ENCODE results near the gene MANF. TPM values are rescaled to one million over a fixed set of nuclear protein-coding genes. Genes with fewer than 3 reads are reported as not detected.

MANF gene
- total RNA-seq, 1 donor from 2014 or later, result 133 TPM

- H3K4me3 ChIP-seq (ENCODE audit: low read depth, low read length), result no peak overlapping the region
- no peak for TF ChIP-seq CTCF (IDR thresholded peaks at IDR 0.05; ENCODE audit: insufficient read depth, low read length, poor library complexity, severe bottlenecking)
- H3K27me3 ChIP-seq (ENCODE audit: control insufficient read depth, insufficient read depth, low read length), result no peaks in the 10 kb centered on the region
- no peaks in the 10 kb centered on the region for H3K36me3 ChIP-seq (ENCODE audit: control insufficient read depth, insufficient read depth, low read length)
- no peak for DNase-seq (ENCODE audit: low read depth)
Observed at GRCh38 chr3:51340989-51341636, 44.0 kb upstream of the MANF start.

- TF ChIP-seq CTCF (IDR thresholded peaks at IDR 0.05; ENCODE audit: insufficient read depth, low read length, poor library complexity, severe bottlenecking), result no peak
- no peak for DNase-seq (ENCODE audit: low read depth)
- Histone ChIP-seq H3K4me3 (ENCODE audit: low read depth, low read length) (no peak overlapping the region), H3K36me3 (ENCODE audit: control insufficient read depth, insufficient read depth, low read length) (no peaks in the 10 kb centered on the region), H3K27me3 (ENCODE audit: control insufficient read depth, insufficient read depth, low read length) (no peaks in the 10 kb centered on the region)
Observed at GRCh38 chr3:51343918-51344687, 41.0 kb upstream of the MANF start.

- H3K27me3 ChIP-seq (ENCODE audit: control insufficient read depth, insufficient read depth, low read length), result no peaks in the 10 kb centered on the region
- no peak for DNase-seq (ENCODE audit: low read depth)
- H3K4me3 ChIP-seq (ENCODE audit: low read depth, low read length), result no peak overlapping the region
- H3K36me3 ChIP-seq (ENCODE audit: control insufficient read depth, insufficient read depth, low read length), result no peaks in the 10 kb centered on the region
- no peak for TF ChIP-seq CTCF (IDR thresholded peaks at IDR 0.05; ENCODE audit: insufficient read depth, low read length, poor library complexity, severe bottlenecking)
Observed at GRCh38 chr3:51350751-51351150, 34.3 kb upstream of the MANF start.

DNA sequence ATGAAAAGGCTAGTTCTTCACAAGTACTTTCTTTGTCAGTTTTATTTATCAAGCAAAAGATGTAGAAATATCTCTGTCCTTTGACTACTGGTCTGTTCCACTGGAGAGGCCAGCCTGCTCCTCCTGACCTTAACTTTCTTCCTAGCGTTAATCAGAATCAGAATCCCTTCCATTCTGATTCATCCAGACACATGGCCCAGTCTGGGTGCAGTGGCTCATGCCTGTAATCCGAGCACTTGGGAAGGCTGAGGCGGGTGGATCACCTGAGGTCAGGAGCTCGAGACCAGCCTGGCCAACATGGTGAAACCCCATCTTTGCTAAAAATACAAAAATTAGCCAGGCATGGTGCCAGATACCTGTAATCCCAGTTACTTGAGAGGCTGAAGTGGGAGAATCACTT lies 32.0 kb upstream of the MANF start:
- no peak for DNase-seq (ENCODE audit: low read depth)
- H3K27me3 ChIP-seq (ENCODE audit: control insufficient read depth, insufficient read depth, low read length), result no peaks in the 10 kb centered on the region
- TF ChIP-seq CTCF (IDR thresholded peaks at IDR 0.05; ENCODE audit: insufficient read depth, low read length, poor library complexity, severe bottlenecking), result no peak
- no peaks in the 10 kb centered on the region for H3K36me3 ChIP-seq (ENCODE audit: control insufficient read depth, insufficient read depth, low read length)
- H3K4me3 ChIP-seq (ENCODE audit: low read depth, low read length), result no peak overlapping the region

- DNase-seq (ENCODE audit: low read depth), result no peak
- Histone ChIP-seq H3K36me3 (ENCODE audit: control insufficient read depth, insufficient read depth, low read length) (no peaks in the 10 kb centered on the region), H3K4me3 (ENCODE audit: low read depth, low read length) (no peak overlapping the region), H3K27me3 (ENCODE audit: control insufficient read depth, insufficient read depth, low read length) (no peaks in the 10 kb centered on the region)
- TF ChIP-seq CTCF (IDR thresholded peaks at IDR 0.05; ENCODE audit: insufficient read depth, low read length, poor library complexity, severe bottlenecking), result no peak
Observed at GRCh38 chr3:51353691-51354090, 31.4 kb upstream of the MANF start.

Measured in kidney epithelial cell (primary cell).